Ishikawa (cell line): ENCODE results near the gene ANO9.

Source experiments
- CEBPB ChIP-seq: IDR thresholded peaks from 2 replicates; pipeline ENCODE4 v1.6.1; 2012
- CREB1 ChIP-seq: IDR thresholded peaks from 2 replicates; pipeline ENCODE4 v1.6.1; 2012; ENCODE audit warnings: low read depth
- EGR1 ChIP-seq: IDR thresholded peaks from 2 replicates; pipeline ENCODE4 v1.6.1; 2012
- EP300 ChIP-seq: IDR thresholded peaks from 2 replicates; pipeline ENCODE4 v1.6.1; 2012; ENCODE audit warnings: borderline replicate concordance
- FOXM1 ChIP-seq: IDR thresholded peaks from 2 replicates; pipeline ENCODE4 v1.6.1; 2012; ENCODE audit warnings: low read depth, borderline replicate concordance
- MAX ChIP-seq: IDR thresholded peaks from 2 replicates; pipeline ENCODE4 v1.6.1; 2012
- NFIC ChIP-seq: IDR thresholded peaks from 2 replicates; pipeline ENCODE4 v1.6.1; 2012
- RAD21 ChIP-seq: IDR thresholded peaks from 2 replicates; pipeline ENCODE4 v1.6.1; 2012; ENCODE audit warnings: low read depth
- REST ChIP-seq: IDR thresholded peaks from 2 replicates; pipeline ENCODE4 v1.6.1; 2012; ENCODE audit warnings: low read depth, mild to moderate bottlenecking
- TAF1 ChIP-seq: IDR thresholded peaks from 2 replicates; pipeline ENCODE4 v1.6.1; 2012; ENCODE audit warnings: low read depth, mild to moderate bottlenecking
- TCF12 ChIP-seq: IDR thresholded peaks from 2 replicates; pipeline ENCODE4 v1.6.1; 2012; ENCODE audit warnings: low read depth
- TEAD4 ChIP-seq: IDR thresholded peaks from 2 replicates; pipeline ENCODE4 v1.6.1; 2012
- USF1 ChIP-seq: IDR thresholded peaks from 2 replicates; pipeline ENCODE4 v1.6.1; 2012
- YY1 ChIP-seq: IDR thresholded peaks from 2 replicates; pipeline ENCODE4 v1.6.1; 2012; ENCODE audit warnings: low read depth
- ZBTB7A ChIP-seq: IDR thresholded peaks from 2 replicates; pipeline ENCODE4 v1.6.1; 2012; ENCODE audit warnings: low read depth

The ANO9 gene

GRCh38 chr11:386483-386882 lies 55.3 kb downstream of the ANO9 start:
- no peak for TF ChIP-seq CEBPB
- TF ChIP-seq REST: no peak
- no peak for TF ChIP-seq NFIC
- TF ChIP-seq TAF1: no peak
- TF ChIP-seq TCF12: no peak
- no peak for TF ChIP-seq RAD21
- TF ChIP-seq CREB1: no peak
- no peak for TF ChIP-seq TEAD4
- no peak for TF ChIP-seq EP300
- TF ChIP-seq EGR1: no peak
- TF ChIP-seq FOXM1: no peak

GRCh38 chr11:385594-386351 lies 56.0 kb downstream of the ANO9 start:
- TF ChIP-seq REST (no peak), TAF1 (no peak), USF1 (no peak), CREB1 (no peak), NFIC (no peak), ZBTB7A (no peak), MAX (no peak), EP300 (no peak), CEBPB (no peak), YY1 (no peak), EGR1 (no peak), TEAD4 (no peak), RAD21 (no peak)

- no peak for TF ChIP-seq EP300
- no peak for TF ChIP-seq TEAD4
- TF ChIP-seq ZBTB7A: no peak
- TF ChIP-seq USF1: no peak
- no peak for TF ChIP-seq YY1
- TF ChIP-seq FOXM1: no peak
- no peak for TF ChIP-seq CEBPB
- TF ChIP-seq REST: no peak
- no peak for TF ChIP-seq NFIC
- TF ChIP-seq RAD21: no peak
- TF ChIP-seq EGR1: no peak
Observed at GRCh38 chr11:384511-384910, 57.3 kb downstream of the ANO9 start.

GRCh38 chr11:383431-383830 lies 58.4 kb downstream of the ANO9 start:
- no peak for TF ChIP-seq EGR1
- no peak for TF ChIP-seq TAF1
- no peak for TF ChIP-seq EP300
- no peak for TF ChIP-seq RAD21
- no peak for TF ChIP-seq CREB1
- no peak for TF ChIP-seq MAX
- no peak for TF ChIP-seq USF1
- TF ChIP-seq REST: no peak
- no peak for TF ChIP-seq TCF12
- no peak for TF ChIP-seq FOXM1
- no peak for TF ChIP-seq NFIC
- no peak for TF ChIP-seq YY1
- no peak for TF ChIP-seq TEAD4
- TF ChIP-seq ZBTB7A: no peak
- TF ChIP-seq CEBPB: no peak
